HepG2 (cell line): ENCODE results near the gene TMEM50B. TPM values are rescaled to one million over a fixed set of nuclear protein-coding genes. Genes with fewer than 3 reads are reported as not detected.

Experiments used
- ATRX ChIP-seq: sonication (generic); formaldehyde crosslinking; IDR thresholded peaks from 2 replicates; pipeline ENCODE4 v1.4.0; 2020; ENCODE audit warnings: missing genetic modification reagents, borderline replicate concordance
- CENPX ChIP-seq: sonication (generic); formaldehyde crosslinking; IDR thresholded peaks from 2 replicates; pipeline ENCODE4 v1.9.0; 2021; ENCODE audit warnings: mild to moderate bottlenecking, missing genetic modification reagents, moderate library complexity
- DNMT3B ChIP-seq: conservative IDR thresholded peaks from 2 replicates; pipeline ENCODE4 v1.6.1; 2016; ENCODE audit warnings: missing biosample characterization, control low read depth
- GATA4 ChIP-seq: sonication (generic); IDR thresholded peaks from 2 replicates; pipeline ENCODE4 v1.6.1; 2016; ENCODE audit warnings: antibody characterized with exemption, low read depth, borderline replicate concordance
- HCFC1 ChIP-seq: fragments of 150-350 bp; IDR thresholded peaks from 2 replicates; pipeline ENCODE4 v1.6.1; 2014; ENCODE audit warnings: low read depth, low read length
- HES4 ChIP-seq: sonication (generic); formaldehyde crosslinking; IDR thresholded peaks from 2 replicates; pipeline ENCODE4 v1.9.0; 2021; ENCODE audit warnings: mild to moderate bottlenecking, missing genetic modification reagents, borderline replicate concordance
- KDM2A ChIP-seq: sonication (generic); formaldehyde crosslinking; IDR thresholded peaks from 2 replicates; pipeline ENCODE4 v1.4.0; 2020; ENCODE audit warnings: low read depth, missing genetic modification reagents, borderline replicate concordance
- KDM4B ChIP-seq: sonication (generic); formaldehyde crosslinking; IDR thresholded peaks from 2 replicates; pipeline ENCODE4 v1.4.0; 2020; ENCODE audit warnings: missing genetic modification reagents
- KLF12 ChIP-seq: sonication (generic); formaldehyde crosslinking; IDR thresholded peaks from 2 replicates; pipeline ENCODE4 v1.4.0; 2020; ENCODE audit warnings: missing genetic modification reagents, borderline replicate concordance
- MBD4 ChIP-seq: IDR thresholded peaks from 2 replicates; pipeline ENCODE4 v1.6.1; 2012; ENCODE audit warnings: low read length, inconsistent platforms, borderline replicate concordance
- POLR2G ChIP-seq: fragments of 200-400 bp; formaldehyde crosslinking; IDR thresholded peaks from 2 replicates; pipeline ENCODE4 v1.6.1; 2018; ENCODE audit warnings: mild to moderate bottlenecking, low read depth, low read length, moderate library complexity
- SALL1 ChIP-seq: sonication (generic); formaldehyde crosslinking; IDR thresholded peaks from 2 replicates; pipeline ENCODE4 v1.8.0; 2022; ENCODE audit warnings: mild to moderate bottlenecking, missing genetic modification reagents
- SNAPC4 ChIP-seq: sonication (generic); formaldehyde crosslinking; IDR thresholded peaks from 2 replicates; pipeline ENCODE4 v1.4.0; 2020; ENCODE audit warnings: mild to moderate bottlenecking, missing genetic modification reagents
- SOX6 ChIP-seq, 2 experiments: fragments of 450-650 bp in 1 of 2; sonication (generic) in 1 of 2; formaldehyde crosslinking in 1 of 2; IDR thresholded peaks; 2 replicates each; pipeline versions ENCODE4 v1.4.0 to v1.6.1; 2017 to 2020; ENCODE audit warnings: antibody characterized with exemption in 1 of 2, mild to moderate bottlenecking in 1 of 2, missing genetic modification reagents in 1 of 2
- SP5 ChIP-seq: IDR thresholded peaks from 2 replicates; pipeline ENCODE4 v1.6.1; 2016; ENCODE audit warnings: low read depth, borderline replicate concordance
- SPEN ChIP-seq: sonication (generic); formaldehyde crosslinking; IDR thresholded peaks from 2 replicates; pipeline ENCODE4 v1.5.1; 2020; ENCODE audit warnings: low read depth, mild to moderate bottlenecking, missing genetic modification reagents
- ZBTB43 ChIP-seq: sonication (generic); formaldehyde crosslinking; conservative IDR thresholded peaks from 2 replicates; pipeline ENCODE4 v1.4.0; 2020; ENCODE audit warnings: missing genetic modification reagents
- ZNF251 ChIP-seq: sonication (generic); formaldehyde crosslinking; IDR thresholded peaks from 2 replicates; pipeline ENCODE4 v1.9.0; 2021; ENCODE audit warnings: mild to moderate bottlenecking, missing genetic modification reagents
- ZNF331 ChIP-seq: sonication (generic); formaldehyde crosslinking; IDR thresholded peaks from 2 replicates; pipeline ENCODE4 v1.4.0; 2020; ENCODE audit warnings: missing genetic modification reagents
- ZNF546 ChIP-seq: sonication (generic); formaldehyde crosslinking; conservative IDR thresholded peaks from 2 replicates; pipeline ENCODE4 v1.8.1; 2023; ENCODE audit warnings: mild to moderate bottlenecking, missing genetic modification reagents
- ZNF547 ChIP-seq: sonication (generic); formaldehyde crosslinking; IDR thresholded peaks from 2 replicates; pipeline ENCODE4 v1.5.1; 2020; ENCODE audit warnings: mild to moderate bottlenecking, missing genetic modification reagents
- polyA plus RNA-seq, 8 experiments: library from polyadenylated mRNA; depleted of rRNA in 3 of 8; stranded (reverse) in 7 of 8; unstranded in 1 of 8; fragments of >200 nt; fragmentation: Illumina TruSeq in 4 of 8; extraction: Trizol in 4 of 8; gene quantifications; 2 replicates each; pipeline versions ENCODE4 v1.2.1 to v1.2.3, GENCODE V29; 2011 to 2016; ENCODE audit warnings: low read depth in 4 of 8, missing spikeins in 1 of 8, mixed read lengths in 1 of 8; ENCODE audit not compliant: insufficient read depth in 1 of 8
- total RNA-seq, 5 experiments: library from RNA; depleted of rRNA; stranded (reverse); fragments of >200 nt; fragmentation: Illumina TruSeq; extraction: Trizol; gene quantifications; 2 replicates each; pipeline ENCODE4 v1.2.3, GENCODE V29; 2016; ENCODE audit warnings: low read depth in 1 of 5
- TF ChIP-seq, protein P1 (sequence below), 2 experiments: sonication (generic) in 1 of 2; formaldehyde crosslinking in 1 of 2; IDR thresholded peaks; 2 replicates each; pipeline versions ENCODE4 v1.4.0 to v1.6.1; 2018 to 2020; ENCODE audit warnings: missing genetic modification reagents in 2 of 2, borderline replicate concordance in 1 of 2, low read depth in 1 of 2, mild to moderate bottlenecking in 1 of 2, missing biosample characterization in 1 of 2

The TMEM50B gene
- total and polyA plus RNA-seq, 2 of the 13 experiments (the other 11 are each of a cell fraction or from before 2014, with no cell fraction given): 29.9 to 46.3 TPM

DNA sequence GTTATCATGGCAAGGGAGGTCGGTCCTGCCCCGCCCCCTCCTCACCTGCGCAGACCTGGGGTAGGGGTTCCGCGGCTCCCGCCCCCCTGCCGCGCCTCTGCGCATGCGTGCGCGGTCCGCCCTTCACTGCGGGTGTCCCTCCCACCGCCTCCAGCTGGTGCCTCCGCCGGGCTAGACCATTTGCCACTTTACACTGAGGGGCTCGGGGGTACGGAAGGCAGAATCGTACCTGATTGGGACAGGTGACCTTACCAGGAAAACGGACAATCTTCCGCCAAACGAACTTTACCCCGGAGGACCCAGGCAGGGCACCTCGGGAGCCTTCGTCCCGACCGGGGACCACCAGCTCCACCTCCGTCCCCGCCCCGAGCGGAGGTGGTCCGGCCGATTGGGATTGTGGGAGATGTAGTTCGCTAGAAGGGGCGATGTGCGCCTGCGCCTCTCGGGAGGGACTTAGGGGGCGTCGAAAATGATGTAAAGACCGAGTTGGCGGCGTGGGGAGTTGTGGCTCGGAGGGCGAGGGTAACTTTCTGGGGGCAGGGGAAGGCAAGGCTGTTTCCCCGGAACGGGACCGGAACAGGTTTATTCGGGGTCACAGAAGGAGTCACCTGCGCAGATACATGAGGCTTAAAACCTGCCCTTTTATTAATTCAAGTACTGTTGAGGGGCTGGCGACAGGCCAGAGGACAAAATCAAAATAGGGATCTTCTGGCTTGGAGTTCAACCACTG is 11.8 kb upstream of the TMEM50B start, which contains the start of gene DNAJC28 (continued):
- TF ChIP-seq SOX6 (IDR thresholded peaks at IDR 0.05): no peak
- TF ChIP-seq SOX6 (CRISPR knock-in tag; IDR thresholded peaks at IDR 0.05): peak; percentile 43; the same call in 1 of the 2 replicates
- peak; percentile 87 for TF ChIP-seq SNAPC4 (CRISPR knock-in tag)
- peak; percentile 85 for TF ChIP-seq HCFC1
- TF ChIP-seq SPEN: peak; percentile 65
- TF ChIP-seq ATRX (CRISPR knock-in tag): no peak
- TF ChIP-seq SALL1 (CRISPR knock-in tag): peak; percentile 75
- peak; percentile 73 for TF ChIP-seq SP5 (CRISPR knock-in tag)
- peak; percentile 77 for TF ChIP-seq ZNF547 (CRISPR knock-in tag)
- TF ChIP-seq ZNF251: no peak
- TF ChIP-seq ZNF546 (CRISPR knock-in tag): peak; percentile 62; the same call in 1 of the 2 replicates
- TF ChIP-seq POLR2G: peak; percentile 81
- TF ChIP-seq KDM4B (CRISPR knock-in tag): no peak
- TF ChIP-seq, protein P1, sequence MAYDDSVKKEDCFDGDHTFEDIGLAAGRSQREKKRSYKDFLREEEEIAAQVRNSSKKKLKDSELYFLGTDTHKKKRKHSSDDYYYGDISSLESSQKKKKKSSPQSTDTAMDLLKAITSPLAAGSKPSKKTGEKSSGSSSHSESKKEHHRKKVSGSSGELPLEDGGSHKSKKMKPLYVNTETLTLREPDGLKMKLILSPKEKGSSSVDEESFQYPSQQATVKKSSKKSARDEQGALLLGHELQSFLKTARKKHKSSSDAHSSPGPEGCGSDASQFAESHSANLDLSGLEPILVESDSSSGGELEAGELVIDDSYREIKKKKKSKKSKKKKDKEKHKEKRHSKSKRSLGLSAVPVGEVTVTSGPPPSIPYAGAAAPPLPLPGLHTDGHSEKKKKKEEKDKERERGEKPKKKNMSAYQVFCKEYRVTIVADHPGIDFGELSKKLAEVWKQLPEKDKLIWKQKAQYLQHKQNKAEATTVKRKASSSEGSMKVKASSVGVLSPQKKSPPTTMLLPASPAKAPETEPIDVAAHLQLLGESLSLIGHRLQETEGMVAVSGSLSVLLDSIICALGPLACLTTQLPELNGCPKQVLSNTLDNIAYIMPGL (CRISPR knock-in tag; IDR thresholded peaks at IDR 0.05; ENCODE audit: borderline replicate concordance in 1 of 2, low read depth in 1 of 2): peak; percentile 8 to 81; a peak in 2 of 4 replicates
- TF ChIP-seq KDM2A (CRISPR knock-in tag): peak; percentile 57; the same call in 1 of the 2 replicates
- TF ChIP-seq MBD4: no peak
- no peak for TF ChIP-seq KLF12 (CRISPR knock-in tag)
- no peak for TF ChIP-seq HES4
- no peak for TF ChIP-seq ZBTB43
- no peak for TF ChIP-seq CENPX
- no peak for TF ChIP-seq ZNF331 (CRISPR knock-in tag)
- TF ChIP-seq DNMT3B (CRISPR knock-in tag): no peak
- TF ChIP-seq GATA4: 0 out of 2 replicates have a peak, but pooled peaks have one; percentile 27
